Prostate gland (tissue), 2 donors: ENCODE data around the gene KIAA0232. TPM values are rescaled to one million over a fixed set of nuclear protein-coding genes. Genes with fewer than 3 reads are reported as not detected.
A peak's percentile ranks its signal among the peaks of the same experiment; 100 is the strongest.

Source experiments
- DNase-seq: peaks from one replicate; pipeline ENCODE4 v3.0.0-alpha.2; 2019; ENCODE audit warnings: low spot score
- H3K27ac ChIP-seq, 2 donors: fragments of 200-600 bp; sonication (generic); 2 replicates each; pipeline ENCODE4 v1.5.1; 2017 to 2019
- H3K27me3 ChIP-seq: fragments of 200-600 bp; sonication (generic); replicated peaks from 2 replicates; pipeline ENCODE4 v1.5.1; 2019; ENCODE audit not compliant: insufficient read depth
- H3K36me3 ChIP-seq, 2 donors: fragments of 200-600 bp; sonication (generic); 1 replicate in 1 of 2; 2 replicates in 1 of 2; pipeline versions ENCODE4 v1.5.1 to v1.8.1; 2017 to 2019
- H3K4me1 ChIP-seq: fragments of 200-600 bp; sonication (generic); replicated peaks from 2 replicates; pipeline ENCODE4 v1.5.1; 2019
- H3K4me3 ChIP-seq, 2 donors: fragments of 200-600 bp; sonication (generic); 2 replicates each; pipeline ENCODE4 v1.5.1; 2017 to 2019
- H3K9me3 ChIP-seq: fragments of 200-600 bp; sonication (generic); 2 replicates; pipeline ENCODE4 v1.5.1; 2017
- CTCF ChIP-seq, 4 experiments: fragments of 200-600 bp in 2 of 4; fragments of 450-650 bp in 2 of 4; sonication (generic) in 2 of 4; IDR thresholded peaks; 1 replicate in 3 of 4; 2 replicates in 1 of 4; pipeline ENCODE4 v1.5.1; 2016 to 2019; ENCODE audit warnings: antibody characterized with exemption in 4 of 4, mild to moderate bottlenecking in 2 of 4, moderate library complexity in 2 of 4
- POLR2A ChIP-seq: fragments of 450-650 bp; IDR thresholded peaks from one replicate; pipeline ENCODE4 v1.6.1; 2016; ENCODE audit warnings: antibody characterized with exemption, mild to moderate bottlenecking
- POLR2AphosphoS5 ChIP-seq: sonication (generic); formaldehyde crosslinking; IDR thresholded peaks from one replicate; pipeline ENCODE4 v1.6.1; 2017; ENCODE audit warnings: antibody characterized with exemption
- WGBS: methylation state at CpG from one replicate; pipeline ENCODE4 v1.1.5; 2018; 5-methylcytosine and 5-hydroxymethylcytosine counted together
- intact Hi-C: fragments of 100-400 bp; cut with DNase I; formaldehyde crosslinking; loops from one replicate; pipeline ENCODE4 v1.14.2; 2022
- total RNA-seq, 2 donors: library from RNA; depleted of rRNA; stranded (reverse); fragments of >200 nt; gene quantifications; one replicate each; pipeline ENCODE4 v1.1.0, GENCODE V29; 2016

Gene KIAA0232
- total RNA-seq, 2 donors from 2014 or later, result 35.3 to 42.1 TPM

GRCh38 chr4:6926081-6926480 lies 143.6 kb downstream of the KIAA0232 start:
- no peak for DNase-seq
- H3K27ac ChIP-seq, result no peak overlapping the region
- no peaks in the 10 kb centered on the region for H3K27me3 ChIP-seq
- no peaks in the 10 kb centered on the region for H3K9me3 ChIP-seq
- WGBS, result 83% methylated on average over 19 of the region's 19 CpGs
- intact Hi-C loops, result no loop called here
- peaks cover 8% of the 10 kb centered on the region for H3K4me1 ChIP-seq
- peaks cover 0 to 6% of the 10 kb centered on the region in 2 donors for H3K36me3 ChIP-seq
- TF ChIP-seq POLR2A (no peak), CTCF (IDR thresholded peaks at IDR 0.05) (no peak), POLR2AphosphoS5 (no peak)
- no peak overlapping the region for H3K4me3 ChIP-seq

GRCh38 chr4:6926681-6927478 lies 144.4 kb downstream of the KIAA0232 start:
- Histone ChIP-seq H3K4me1 (peaks cover 8% of the 10 kb centered on the region), H3K4me3 (no peak overlapping the region), H3K36me3 (peaks cover 0 to 6% of the 10 kb centered on the region in 2 donors), H3K27me3 (no peaks in the 10 kb centered on the region), H3K27ac (peak overlapping the region; percentile 7 to 50), H3K9me3 (no peaks in the 10 kb centered on the region)
- intact Hi-C loops, result no loop called here
- 26% methylated on average over 12 of the region's 13 CpGs for WGBS
- no peak for TF ChIP-seq CTCF (IDR thresholded peaks at IDR 0.05)
- TF ChIP-seq POLR2A, result peak; percentile 52
- peak; percentile 71 for TF ChIP-seq POLR2AphosphoS5
- DNase-seq, result peak; percentile 71

- H3K4me1 ChIP-seq, result peaks cover 8% of the 10 kb centered on the region
- no peak overlapping the region for H3K27ac ChIP-seq
- no peaks in the 10 kb centered on the region for H3K9me3 ChIP-seq
- H3K4me3 ChIP-seq, result no peak overlapping the region
- peaks cover 0 to 6% of the 10 kb centered on the region in 2 donors for H3K36me3 ChIP-seq
- H3K27me3 ChIP-seq, result no peaks in the 10 kb centered on the region
- DNase-seq, result no peak
- intact Hi-C loops, result no loop called here
- WGBS, result 88% methylated on average over 4 of the region's 4 CpGs
- TF ChIP-seq CTCF (IDR thresholded peaks at IDR 0.05) (no peak), POLR2AphosphoS5 (no peak), POLR2A (no peak)
Observed at GRCh38 chr4:6928081-6928480, 145.6 kb downstream of the KIAA0232 start.

- intact Hi-C loops, result no loop called here
- H3K27me3 ChIP-seq, result no peaks in the 10 kb centered on the region
- WGBS, result 66% methylated on average over 9 of the region's 9 CpGs
- H3K27ac ChIP-seq, result no peak overlapping the region
- H3K9me3 ChIP-seq, result no peaks in the 10 kb centered on the region
- H3K4me3 ChIP-seq, result no peak overlapping the region
- no peaks in the 10 kb centered on the region for H3K36me3 ChIP-seq
- no peak for DNase-seq
- TF ChIP-seq POLR2A (no peak), CTCF (IDR thresholded peaks at IDR 0.05) (no peak), POLR2AphosphoS5 (no peak)
- peaks cover 8% of the 10 kb centered on the region for H3K4me1 ChIP-seq
Observed at GRCh38 chr4:6929339-6929811, 146.8 kb downstream of the KIAA0232 start.
